ENCODE data around the gene BRWD1.

Gene BRWD1

DNA sequence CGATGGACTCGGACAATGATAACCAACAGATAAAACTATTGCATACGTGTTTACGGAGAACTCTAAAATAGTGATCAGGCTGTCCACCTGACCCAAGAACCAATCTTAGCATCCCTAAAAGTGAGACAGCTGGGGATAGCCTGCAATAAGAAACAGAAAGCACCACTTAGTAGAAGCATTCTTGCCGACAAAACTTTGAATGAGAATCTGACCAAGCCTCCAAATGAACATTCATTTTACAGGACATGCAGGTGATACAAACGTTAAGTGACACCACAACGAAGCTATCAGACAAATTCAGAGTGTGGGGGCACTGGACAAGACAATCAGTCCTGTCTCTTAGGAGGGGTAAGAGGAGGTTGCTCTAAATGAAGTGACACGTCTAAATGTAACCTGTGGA lies 131.4 kb downstream of the BRWD1 start:
- H3K4me3 ChIP-seq (ENCODE audit: control insufficient read depth, low read depth, low read length): peak overlapping the region; percentile 92
- no peak for DNase-seq (ENCODE audit: low read depth)
- TF ChIP-seq CTCF (IDR thresholded peaks at IDR 0.05; ENCODE audit: control insufficient read depth, insufficient read depth, low read depth, low read length, missing control alignments): no peak

DNA sequence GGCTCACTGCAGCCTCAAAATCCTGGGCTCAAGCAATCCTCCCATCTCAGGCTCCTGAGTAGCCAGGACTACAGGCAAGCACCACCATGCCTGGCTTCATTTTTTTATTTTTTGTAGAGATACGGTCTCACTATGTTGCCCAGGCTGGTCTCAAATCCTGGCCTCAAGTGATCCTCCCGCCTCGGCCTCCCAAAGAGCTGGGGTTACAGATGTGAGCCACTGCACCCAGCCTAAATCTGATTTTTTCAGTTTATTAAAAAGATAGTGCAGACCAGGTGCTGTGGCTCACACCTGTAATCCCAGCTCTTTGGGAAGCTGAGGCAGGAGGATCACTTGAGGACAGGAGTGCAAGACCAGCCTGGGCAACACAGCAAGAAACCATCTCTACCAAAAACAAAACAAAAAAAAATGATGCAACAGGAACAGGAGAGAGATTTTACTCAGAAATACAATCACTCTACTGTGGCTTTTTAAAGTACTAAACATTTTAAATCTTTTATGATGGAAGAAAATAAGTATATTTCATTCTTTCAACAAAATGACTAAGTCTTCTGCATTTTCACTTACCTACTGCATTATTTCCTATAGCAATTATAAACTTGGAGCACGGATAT lies 132.1 kb downstream of the BRWD1 start:
- no peak for TF ChIP-seq CTCF (IDR thresholded peaks at IDR 0.05; ENCODE audit: control insufficient read depth, insufficient read depth, low read depth, low read length, missing control alignments)
- H3K4me3 ChIP-seq (ENCODE audit: control insufficient read depth, low read depth, low read length): no peak overlapping the region
- no peak for DNase-seq (ENCODE audit: low read depth)

DNA sequence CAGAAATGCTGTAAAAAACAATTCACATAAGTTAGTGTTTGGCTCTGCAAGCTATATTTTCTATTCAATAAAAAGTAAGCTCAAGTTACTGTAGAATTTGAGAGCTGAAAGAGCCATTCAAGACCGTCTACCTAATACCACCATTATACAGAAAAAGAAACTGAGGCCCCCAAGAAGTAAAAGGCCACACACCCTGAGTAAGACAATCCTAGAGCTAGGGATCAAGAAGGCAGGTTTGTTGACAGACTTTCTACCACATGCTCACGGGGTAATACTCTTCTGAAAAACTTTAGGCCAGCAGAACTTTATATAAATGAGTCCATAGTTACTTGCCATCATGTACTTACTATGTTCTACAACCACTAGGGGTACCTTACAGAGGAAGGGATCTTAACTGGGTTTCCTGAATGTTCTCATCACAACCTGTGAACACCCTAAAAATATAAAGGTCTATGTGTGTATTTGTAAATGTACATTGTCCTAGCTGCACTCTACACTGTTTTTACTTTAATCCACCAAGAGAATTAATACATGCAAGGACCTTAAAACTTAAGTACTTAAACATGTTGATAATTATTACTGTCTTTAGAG lies 132.9 kb downstream of the BRWD1 start:
- TF ChIP-seq CTCF (IDR thresholded peaks at IDR 0.05; ENCODE audit: control insufficient read depth, insufficient read depth, low read depth, low read length, missing control alignments): peak; percentile 20
- H3K4me3 ChIP-seq (ENCODE audit: control insufficient read depth, low read depth, low read length): no peak overlapping the region
- no peak for DNase-seq (ENCODE audit: low read depth)

DNA sequence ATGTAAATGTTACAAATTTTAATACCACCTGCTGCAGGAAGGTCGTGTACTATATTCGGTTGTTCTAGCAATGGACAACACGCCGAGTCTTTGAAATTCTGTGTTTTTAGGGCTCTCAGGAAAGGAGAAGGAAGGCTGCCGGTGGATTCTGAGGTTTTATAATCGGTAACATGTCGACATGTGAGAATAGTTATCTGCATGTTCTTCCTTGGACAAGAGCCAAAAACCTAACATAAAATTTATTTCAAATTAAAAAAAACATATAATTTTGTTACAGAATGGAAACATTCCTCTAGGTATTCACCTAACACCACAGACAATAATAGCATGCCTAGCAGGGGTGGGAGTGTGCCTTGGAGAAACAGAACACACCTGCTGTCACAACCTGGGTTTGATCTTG lies 135.0 kb downstream of the BRWD1 start:
- no peak for DNase-seq (ENCODE audit: low read depth)
- H3K4me3 ChIP-seq (ENCODE audit: control insufficient read depth, low read depth, low read length): no peak overlapping the region
- no peak for TF ChIP-seq CTCF (IDR thresholded peaks at IDR 0.05; ENCODE audit: control insufficient read depth, insufficient read depth, low read depth, low read length, missing control alignments)

- no peak for TF ChIP-seq CTCF (IDR thresholded peaks at IDR 0.05; ENCODE audit: control insufficient read depth, insufficient read depth, low read depth, low read length, missing control alignments)
- H3K4me3 ChIP-seq (ENCODE audit: control insufficient read depth, low read depth, low read length): no peak overlapping the region
- no peak for DNase-seq (ENCODE audit: low read depth)
These were observed 137.1 kb downstream of the BRWD1 start for GRCh38 chr21:39176271-39176709.

- H3K4me3 ChIP-seq (ENCODE audit: control insufficient read depth, low read depth, low read length): no peak overlapping the region
- DNase-seq (ENCODE audit: low read depth): no peak
- TF ChIP-seq CTCF (IDR thresholded peaks at IDR 0.05; ENCODE audit: control insufficient read depth, insufficient read depth, low read depth, low read length, missing control alignments): no peak
These were observed 137.8 kb downstream of the BRWD1 start for GRCh38 chr21:39175665-39176064.
